Measurements from ENCODE around the gene CD109. TPM values are rescaled to one million over a fixed set of nuclear protein-coding genes. Genes with fewer than 3 reads are reported as not detected.

Gene CD109
- total and polyA plus RNA-seq, 8 donors = 0.23 to 2.6 (median 0.52) TPM

DNA sequence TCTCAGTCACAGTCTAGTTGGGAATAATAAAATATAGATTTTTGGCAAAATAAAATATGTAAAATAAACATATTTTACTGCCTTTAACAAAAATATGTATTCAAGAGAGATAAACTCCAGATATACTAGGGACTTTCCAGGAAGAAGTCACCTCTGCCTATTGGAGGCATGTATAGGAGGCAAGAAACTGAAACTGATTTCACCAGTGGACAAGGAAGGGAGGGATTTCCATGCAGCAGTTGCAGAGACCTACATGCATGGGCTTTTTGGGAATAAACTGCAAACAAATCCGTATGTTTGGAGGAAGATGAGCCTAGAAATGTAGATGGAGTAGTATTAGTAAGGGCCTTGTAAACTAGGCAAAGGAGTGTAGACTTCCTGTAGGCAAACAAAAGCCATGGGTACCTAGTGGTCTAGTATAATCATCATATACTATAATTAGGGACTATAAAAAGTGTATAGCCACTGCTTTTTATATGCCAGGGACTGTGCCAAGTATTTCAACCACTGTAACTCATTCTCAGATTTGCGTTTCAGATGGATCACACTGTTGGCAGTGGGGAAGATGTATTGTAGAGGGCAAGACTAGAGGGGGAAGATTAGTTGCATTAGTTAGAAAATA, 38.9 kb downstream of the CD109 start:
- DNase-seq (no peak), ATAC-seq (no peak), FAIRE-seq (no peak)
- no peaks in the 10 kb centered on the region for H3K4me1 ChIP-seq
- TF ChIP-seq, protein P1, sequence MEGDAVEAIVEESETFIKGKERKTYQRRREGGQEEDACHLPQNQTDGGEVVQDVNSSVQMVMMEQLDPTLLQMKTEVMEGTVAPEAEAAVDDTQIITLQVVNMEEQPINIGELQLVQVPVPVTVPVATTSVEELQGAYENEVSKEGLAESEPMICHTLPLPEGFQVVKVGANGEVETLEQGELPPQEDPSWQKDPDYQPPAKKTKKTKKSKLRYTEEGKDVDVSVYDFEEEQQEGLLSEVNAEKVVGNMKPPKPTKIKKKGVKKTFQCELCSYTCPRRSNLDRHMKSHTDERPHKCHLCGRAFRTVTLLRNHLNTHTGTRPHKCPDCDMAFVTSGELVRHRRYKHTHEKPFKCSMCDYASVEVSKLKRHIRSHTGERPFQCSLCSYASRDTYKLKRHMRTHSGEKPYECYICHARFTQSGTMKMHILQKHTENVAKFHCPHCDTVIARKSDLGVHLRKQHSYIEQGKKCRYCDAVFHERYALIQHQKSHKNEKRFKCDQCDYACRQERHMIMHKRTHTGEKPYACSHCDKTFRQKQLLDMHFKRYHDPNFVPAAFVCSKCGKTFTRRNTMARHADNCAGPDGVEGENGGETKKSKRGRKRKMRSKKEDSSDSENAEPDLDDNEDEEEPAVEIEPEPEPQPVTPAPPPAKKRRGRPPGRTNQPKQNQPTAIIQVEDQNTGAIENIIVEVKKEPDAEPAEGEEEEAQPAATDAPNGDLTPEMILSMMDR (IDR thresholded peaks at IDR 0.05) = no peak
- intact Hi-C loops (cut with DNase I) = loop anchor here in 1 of 3 donors (5.0 kb wide), 1 partner anchor 1472 kb away; the partner anchor contains the start of gene COL12A1
- no peaks in the 10 kb centered on the region for H3K9me3 ChIP-seq
- no peaks in the 10 kb centered on the region for H3K36me3 ChIP-seq
- H3K4me3 ChIP-seq = no peak overlapping the region
- H3K27me3 ChIP-seq = peaks cover 0 to 4% (median 0%) of the 10 kb centered on the region in 4 donors
- no peak overlapping the region for H3K27ac ChIP-seq
- WGBS, 2 donors = 51 to 59% methylated on average over 2 of the region's 2 CpGs

DNA sequence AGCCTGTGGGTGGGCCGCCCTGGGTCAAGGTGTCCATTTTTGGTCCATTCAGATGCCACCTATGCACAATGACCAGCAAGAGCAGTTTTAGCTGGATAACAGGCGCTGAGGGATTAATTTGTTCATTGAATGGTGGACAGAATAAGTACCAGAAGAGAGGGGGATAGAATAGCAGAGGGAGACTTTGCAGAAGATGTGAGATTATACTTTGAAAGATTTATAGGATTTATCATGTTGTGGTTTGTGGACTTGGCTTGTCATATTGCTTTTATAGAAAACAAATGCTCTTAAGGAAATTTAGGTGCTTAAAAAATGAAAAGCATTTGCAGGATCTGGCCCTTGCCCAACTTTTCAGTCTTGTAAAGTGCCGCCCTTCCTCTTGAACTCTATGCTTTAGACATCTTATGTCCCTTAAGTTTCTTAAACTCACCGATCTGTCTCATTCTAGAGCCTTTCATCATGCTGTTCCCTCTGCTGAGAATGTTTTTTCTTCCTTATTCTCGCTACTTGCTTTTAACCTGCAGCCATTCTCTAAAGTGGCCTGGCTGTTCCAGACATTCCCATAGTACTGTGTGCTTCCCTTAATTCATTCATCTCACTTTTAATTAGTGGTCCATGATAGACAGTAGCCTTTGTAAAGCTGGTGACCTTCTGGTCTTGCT, 42.5 kb downstream of the CD109 start:
- H3K27ac ChIP-seq = no peak overlapping the region
- peaks cover 0 to 4% (median 0%) of the 10 kb centered on the region in 4 donors for H3K27me3 ChIP-seq
- intact Hi-C loops (cut with DNase I) = loop anchor here in 1 of 3 donors (5.0 kb wide), 1 partner anchor 1469 kb away; the partner anchor contains the start of gene COL12A1
- no peak for FAIRE-seq
- DNase-seq = no peak
- ATAC-seq = no peak
- H3K36me3 ChIP-seq = no peaks in the 10 kb centered on the region
- WGBS, 2 donors = 63 to 69% methylated on average over 5 of the region's 5 CpGs
- TF ChIP-seq, protein P1 (IDR thresholded peaks at IDR 0.05) = no peak
- H3K4me1 ChIP-seq = no peaks in the 10 kb centered on the region
- no peaks in the 10 kb centered on the region for H3K9me3 ChIP-seq
- no peak overlapping the region for H3K4me3 ChIP-seq

DNA sequence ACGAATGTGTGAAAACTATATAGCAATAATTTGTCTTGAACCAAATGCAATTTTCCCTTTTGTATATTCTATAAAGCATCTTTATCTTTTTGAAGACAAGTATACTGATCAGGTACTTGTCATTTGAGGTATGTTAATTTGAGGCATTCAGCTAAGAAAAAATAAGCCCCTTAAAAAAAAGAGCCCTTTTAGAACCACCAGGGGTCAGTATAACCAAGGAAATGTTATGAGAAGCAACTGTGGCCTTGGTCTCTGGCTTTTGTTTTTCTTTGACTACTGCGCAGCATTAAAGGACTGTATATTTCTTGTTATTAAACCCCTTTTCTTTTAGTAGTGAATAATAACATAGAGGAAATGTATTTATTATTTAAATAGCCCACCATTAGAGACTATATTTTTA, 43.1 kb downstream of the CD109 start:
- WGBS, 2 donors = 31 to 38% methylated on average over 2 of the region's 2 CpGs
- no peak for DNase-seq
- ATAC-seq = peak; percentile 71 to 93 (median 86)
- H3K9me3 ChIP-seq = no peaks in the 10 kb centered on the region
- peaks cover 0 to 4% (median 0%) of the 10 kb centered on the region in 4 donors for H3K27me3 ChIP-seq
- H3K36me3 ChIP-seq = no peaks in the 10 kb centered on the region
- no peak overlapping the region for H3K27ac ChIP-seq
- no peak overlapping the region for H3K4me3 ChIP-seq
- H3K4me1 ChIP-seq = no peaks in the 10 kb centered on the region
- intact Hi-C loops (cut with DNase I) = loop anchor here in 1 of 3 donors (5.0 kb wide), 1 partner anchor 1468 kb away; the partner anchor contains the start of gene COL12A1
- TF ChIP-seq, protein P1 (IDR thresholded peaks at IDR 0.05) = peak; percentile 48 to 68 (median 60)
- FAIRE-seq = peak; percentile 92

DNA sequence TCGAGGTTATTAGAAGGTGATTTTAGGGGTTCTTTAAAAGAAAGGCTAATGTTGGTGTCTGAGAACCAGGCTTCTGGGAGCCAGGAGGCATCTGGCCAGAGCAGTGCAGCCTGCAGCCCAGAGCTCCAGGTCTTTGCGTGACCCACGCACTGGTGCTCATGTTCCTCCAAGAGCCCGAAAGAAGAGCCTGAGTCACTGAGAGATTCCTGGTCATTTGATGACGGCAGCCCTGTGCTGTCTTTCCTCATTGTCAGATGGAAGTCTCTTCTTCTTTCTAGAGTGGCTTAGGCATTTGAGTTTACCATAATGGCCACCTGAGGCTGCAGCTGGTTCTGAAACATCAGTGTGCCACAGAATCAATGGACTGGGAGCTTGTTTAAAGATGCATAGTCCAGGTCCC, 46.4 kb downstream of the CD109 start:
- DNase-seq (no peak), FAIRE-seq (no peak), ATAC-seq (no peak)
- Histone ChIP-seq H3K4me3 (no peak overlapping the region), H3K4me1 (no peaks in the 10 kb centered on the region), H3K36me3 (no peaks in the 10 kb centered on the region), H3K27me3 (no peaks in the 10 kb centered on the region), H3K9me3 (no peaks in the 10 kb centered on the region), H3K27ac (no peak overlapping the region)
- intact Hi-C loops (cut with DNase I) = loop anchor here in 1 of 3 donors (5.0 kb wide), 1 partner anchor 1475 kb away; no protein-coding TSS in a partner anchor
- TF ChIP-seq, protein P1 (IDR thresholded peaks at IDR 0.05) = no peak
- WGBS, 2 donors = 78 to 87% methylated on average over 5 of the region's 5 CpGs

Measured in pancreas (tissue), 10 donors.